ENCODE measurements around the gene TNFAIP1.

The TNFAIP1 gene

DNA sequence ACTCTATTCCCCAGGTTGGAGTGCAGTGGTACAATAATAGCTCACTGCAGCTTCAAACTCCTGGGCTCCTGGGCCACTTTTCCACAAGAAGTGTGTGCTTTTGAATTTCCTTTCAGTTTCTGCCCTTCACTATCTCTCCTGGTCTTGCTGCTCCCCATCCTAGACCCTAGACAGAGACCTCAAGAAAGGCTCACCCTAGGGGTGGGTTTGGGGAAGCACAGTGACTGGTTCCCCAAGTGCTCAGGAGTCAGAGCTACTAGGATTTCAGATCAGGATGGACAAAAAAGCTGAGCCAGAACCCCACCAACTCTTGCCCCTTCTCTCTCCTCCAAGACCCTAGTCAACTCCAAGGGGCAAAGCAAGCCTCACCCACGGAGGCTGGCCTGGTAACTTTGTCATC, 31.0 kb downstream of the TNFAIP1 start:
- TF ChIP-seq, protein P1, sequence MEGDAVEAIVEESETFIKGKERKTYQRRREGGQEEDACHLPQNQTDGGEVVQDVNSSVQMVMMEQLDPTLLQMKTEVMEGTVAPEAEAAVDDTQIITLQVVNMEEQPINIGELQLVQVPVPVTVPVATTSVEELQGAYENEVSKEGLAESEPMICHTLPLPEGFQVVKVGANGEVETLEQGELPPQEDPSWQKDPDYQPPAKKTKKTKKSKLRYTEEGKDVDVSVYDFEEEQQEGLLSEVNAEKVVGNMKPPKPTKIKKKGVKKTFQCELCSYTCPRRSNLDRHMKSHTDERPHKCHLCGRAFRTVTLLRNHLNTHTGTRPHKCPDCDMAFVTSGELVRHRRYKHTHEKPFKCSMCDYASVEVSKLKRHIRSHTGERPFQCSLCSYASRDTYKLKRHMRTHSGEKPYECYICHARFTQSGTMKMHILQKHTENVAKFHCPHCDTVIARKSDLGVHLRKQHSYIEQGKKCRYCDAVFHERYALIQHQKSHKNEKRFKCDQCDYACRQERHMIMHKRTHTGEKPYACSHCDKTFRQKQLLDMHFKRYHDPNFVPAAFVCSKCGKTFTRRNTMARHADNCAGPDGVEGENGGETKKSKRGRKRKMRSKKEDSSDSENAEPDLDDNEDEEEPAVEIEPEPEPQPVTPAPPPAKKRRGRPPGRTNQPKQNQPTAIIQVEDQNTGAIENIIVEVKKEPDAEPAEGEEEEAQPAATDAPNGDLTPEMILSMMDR (IDR thresholded peaks at IDR 0.05), result no peak

DNA sequence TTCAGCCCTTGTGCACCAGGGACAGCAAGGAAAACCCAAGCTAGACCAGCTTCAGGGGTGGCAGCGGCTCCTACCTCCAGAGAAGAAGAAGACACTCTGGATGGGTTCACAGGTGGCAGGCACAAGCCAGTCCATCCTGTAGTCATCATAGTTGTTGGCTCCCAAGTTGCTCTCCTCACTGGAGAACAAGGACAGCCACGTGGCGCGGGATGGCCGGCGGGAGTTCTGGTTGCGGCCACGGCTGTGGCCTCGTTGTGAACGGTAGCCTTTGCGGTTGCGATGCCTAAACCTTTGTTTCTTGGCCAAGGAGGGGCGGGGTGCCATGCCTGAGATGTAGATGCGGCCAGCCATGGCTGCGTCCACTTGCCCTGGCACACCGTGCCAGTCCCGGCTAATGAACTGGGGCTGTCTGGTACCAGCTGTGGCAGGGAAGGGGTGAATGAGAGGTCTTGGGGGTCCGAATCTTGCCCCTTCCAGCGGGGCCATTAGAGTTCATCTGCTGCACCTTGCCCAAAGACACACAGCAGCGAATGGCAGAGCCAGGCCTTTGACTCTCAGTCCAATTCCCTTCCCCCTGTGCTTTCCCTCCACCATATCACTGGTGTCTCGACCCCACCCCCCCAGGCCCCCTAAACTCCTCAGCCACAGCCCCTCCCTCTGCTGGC, 32.2 kb downstream of the TNFAIP1 start:
- TF ChIP-seq, protein P1 (IDR thresholded peaks at IDR 0.05), result no peak

DNA sequence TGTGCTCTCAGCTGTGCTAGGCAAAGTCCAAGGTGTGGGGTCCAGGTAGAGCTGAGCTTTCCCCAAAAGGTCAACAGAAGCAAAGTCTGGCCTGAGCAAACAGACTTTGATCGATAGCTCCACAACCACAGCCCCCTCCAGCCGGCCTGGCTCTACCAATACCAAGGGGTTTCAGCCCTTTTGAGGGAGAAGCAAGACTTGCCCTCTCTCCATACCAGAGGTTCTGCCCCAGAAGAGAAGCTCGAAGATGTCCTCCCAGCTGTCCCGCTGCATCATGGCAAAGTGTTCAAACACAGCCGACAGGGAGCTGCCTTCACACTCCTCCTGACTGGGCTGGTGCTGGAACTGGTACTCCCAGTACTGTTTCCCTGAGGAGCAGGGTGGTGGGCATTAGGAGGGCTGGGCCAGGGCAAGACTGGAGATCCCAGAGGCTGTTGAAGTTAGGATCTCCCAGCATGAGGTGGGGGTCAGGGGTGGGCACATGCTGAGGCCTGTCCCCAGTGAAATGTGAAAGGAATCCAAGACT, 32.8 kb downstream of the TNFAIP1 start:
- TF ChIP-seq, protein P1 (IDR thresholded peaks at IDR 0.05), result no peak

DNA sequence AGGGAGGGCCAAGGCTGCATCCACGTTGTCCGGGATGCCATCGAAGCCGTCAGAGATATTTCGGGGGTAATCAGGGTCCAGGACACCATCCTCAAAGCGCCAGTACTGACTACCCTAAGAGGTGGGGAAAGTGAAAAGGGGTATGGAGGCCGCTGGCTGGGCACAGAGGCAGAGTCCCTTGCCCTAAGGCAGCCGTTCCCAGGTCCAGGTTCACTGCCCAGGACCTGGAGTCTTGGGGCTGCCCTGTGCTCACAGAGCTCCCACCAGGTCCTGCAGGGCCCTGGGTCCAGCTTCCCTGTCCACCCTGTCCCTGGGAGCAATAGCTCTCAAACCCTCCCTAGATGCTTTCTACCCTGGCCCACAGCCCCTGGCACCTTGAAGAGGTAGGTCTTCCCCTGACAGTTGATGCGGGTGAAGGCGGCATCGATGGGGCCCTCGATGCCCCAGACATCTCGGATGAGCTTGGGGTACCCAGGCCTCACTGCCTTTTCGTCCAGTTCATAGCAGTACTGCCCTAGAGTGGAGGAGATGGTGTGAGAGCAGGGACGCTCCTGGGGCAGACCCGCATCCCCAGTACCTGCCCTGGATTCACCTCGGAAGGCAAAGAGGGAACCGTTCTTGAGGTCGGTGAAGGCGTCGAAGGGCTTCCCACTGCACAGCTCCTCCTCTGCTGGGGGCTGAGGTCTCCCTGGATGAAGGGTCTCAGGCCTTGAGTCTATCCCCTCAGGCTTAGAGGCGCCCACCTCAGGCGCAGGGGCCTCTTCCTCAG, 33.5 kb downstream of the TNFAIP1 start:
- TF ChIP-seq, protein P1 (IDR thresholded peaks at IDR 0.05), result no peak

DNA sequence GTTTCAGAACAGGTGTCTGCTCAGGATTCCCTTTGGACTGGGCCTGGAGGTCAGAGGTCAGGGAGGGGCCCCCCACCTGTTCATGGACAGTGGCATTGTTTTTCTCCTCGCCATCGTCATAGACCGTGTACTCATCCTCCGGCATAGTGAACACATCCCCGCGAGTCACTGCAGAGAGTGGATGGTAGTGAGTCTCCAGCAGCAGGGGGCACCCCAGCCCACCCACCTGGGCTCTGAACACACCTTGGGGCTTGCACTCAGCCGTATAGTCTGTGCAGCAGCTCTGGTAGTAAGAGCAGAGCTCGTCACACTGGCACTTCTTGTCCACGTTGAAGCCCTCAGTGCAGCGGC, 34.1 kb downstream of the TNFAIP1 start:
- TF ChIP-seq, protein P1 (IDR thresholded peaks at IDR 0.05), result no peak

DNA sequence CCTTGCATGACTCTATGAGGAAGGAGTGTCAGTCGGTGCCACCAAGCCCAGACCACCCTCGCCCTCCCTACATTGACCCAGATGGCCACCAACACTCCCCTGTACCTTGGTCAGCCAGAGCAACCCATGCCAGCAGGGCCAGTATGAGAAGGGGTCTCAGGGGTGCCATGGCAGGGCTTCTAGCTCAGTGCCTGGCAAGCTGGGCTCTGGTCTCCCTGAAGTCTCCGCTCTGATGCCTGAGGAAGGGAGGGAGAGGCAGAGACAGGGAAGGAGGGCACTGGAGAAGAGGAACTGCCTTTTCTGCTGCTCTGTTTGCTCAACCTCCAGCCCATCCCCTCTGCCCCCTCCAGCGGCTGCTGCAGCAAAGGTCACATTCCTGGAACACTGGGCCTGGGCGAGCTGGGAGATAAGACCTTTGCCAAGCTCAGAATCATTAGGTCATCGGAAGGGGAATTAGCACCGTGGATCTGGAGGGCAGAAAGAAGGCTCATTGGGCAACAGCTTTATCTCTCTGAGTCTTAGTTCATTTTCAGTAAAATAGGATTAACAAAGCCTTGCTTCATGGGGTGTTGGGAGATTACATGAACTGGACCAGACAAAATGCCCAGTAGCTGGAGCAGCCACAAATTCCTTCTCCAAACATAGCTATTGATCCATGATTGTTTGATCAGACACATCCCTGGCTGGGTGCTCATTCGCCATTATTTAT, 34.6 kb downstream of the TNFAIP1 start, which contains the start of gene VTN:
VTN (minus strand) TSS at position 273 of the 709 bp plus-strand sequence; CDS start at position 169, 104 bp downstream.
- TF ChIP-seq, protein P1 (IDR thresholded peaks at IDR 0.05), result no peak

DNA sequence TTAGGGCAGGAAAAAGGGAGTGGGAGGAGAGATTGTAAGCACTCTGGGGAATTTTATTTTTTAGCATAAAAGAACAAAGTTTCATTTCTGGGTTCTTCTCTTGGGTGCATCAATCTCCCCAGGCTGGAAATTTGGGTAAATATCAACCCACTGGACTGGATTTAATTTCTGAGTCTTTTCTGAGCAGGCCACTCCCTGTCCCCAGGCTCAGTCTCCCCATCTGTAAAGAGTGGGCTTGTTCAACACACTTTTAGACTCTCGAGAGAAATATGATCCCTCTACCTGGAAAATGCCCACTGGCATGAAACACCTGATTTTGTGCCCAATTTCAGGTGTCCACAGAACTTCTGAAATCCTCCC, 35.2 kb downstream of the TNFAIP1 start:
- TF ChIP-seq, protein P1 (IDR thresholded peaks at IDR 0.05), result no peak
